ENCODE results near the gene ZDHHC23. TPM values are rescaled to one million over a fixed set of nuclear protein-coding genes. Genes with fewer than 3 reads are reported as not detected.
A peak's percentile ranks its signal among the peaks of the same experiment; 100 is the strongest.

The ZDHHC23 gene, protein sequence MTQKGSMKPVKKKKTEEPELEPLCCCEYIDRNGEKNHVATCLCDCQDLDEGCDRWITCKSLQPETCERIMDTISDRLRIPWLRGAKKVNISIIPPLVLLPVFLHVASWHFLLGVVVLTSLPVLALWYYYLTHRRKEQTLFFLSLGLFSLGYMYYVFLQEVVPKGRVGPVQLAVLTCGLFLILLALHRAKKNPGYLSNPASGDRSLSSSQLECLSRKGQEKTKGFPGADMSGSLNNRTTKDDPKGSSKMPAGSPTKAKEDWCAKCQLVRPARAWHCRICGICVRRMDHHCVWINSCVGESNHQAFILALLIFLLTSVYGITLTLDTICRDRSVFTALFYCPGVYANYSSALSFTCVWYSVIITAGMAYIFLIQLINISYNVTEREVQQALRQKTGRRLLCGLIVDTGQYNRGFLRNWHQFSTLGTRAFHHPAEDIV
- total RNA-seq (2014; rRNA removed; shearing (Covaris generic)) = 6.0 and 9.2 TPM in 2 replicates

- DNase-seq (ENCODE audit: low read depth) = peak; percentile 75
Measured at GRCh38 chr3:113947372-113948014, at the start of gene ZDHHC23. Gene ZDHHC23 (plus strand): TSS chr3:113948013. CDS start chr3:113948803, 790 bp downstream.

- DNase-seq (ENCODE audit: low read depth) = no peak
Measured at GRCh38 chr3:113898892-113899291, 48.9 kb upstream of the ZDHHC23 start.

DNA sequence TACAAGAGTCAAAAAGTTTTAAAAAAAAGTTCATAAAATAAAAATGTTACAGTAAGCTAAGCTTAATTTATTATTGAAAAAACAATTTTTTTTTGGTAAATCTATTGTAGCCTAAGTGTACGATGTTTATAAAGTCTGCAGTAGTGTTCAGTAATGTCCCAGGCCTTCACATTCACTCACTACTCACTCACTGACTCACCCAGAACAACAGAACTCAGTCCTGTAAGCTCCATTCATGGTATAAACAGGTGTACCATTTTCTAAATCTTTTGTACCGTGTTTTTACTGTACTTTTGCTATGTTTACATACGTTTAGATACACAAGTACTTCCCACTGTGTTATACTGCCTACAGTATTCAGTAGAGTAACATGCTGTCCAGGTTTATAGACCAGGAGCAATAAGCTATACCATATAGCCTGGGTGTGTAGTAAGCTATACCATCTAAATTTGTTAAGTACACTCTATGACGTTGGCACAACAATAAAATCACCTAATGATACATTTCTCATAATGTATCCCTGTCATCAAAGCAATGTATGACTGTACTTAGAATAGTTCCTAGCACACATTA lies 41.2 kb upstream of the ZDHHC23 start:
- DNase-seq (ENCODE audit: low read depth) = no peak

GRCh38 chr3:113908133-113908532 lies 39.7 kb upstream of the ZDHHC23 start:
- no peak for DNase-seq (ENCODE audit: low read depth)

DNA sequence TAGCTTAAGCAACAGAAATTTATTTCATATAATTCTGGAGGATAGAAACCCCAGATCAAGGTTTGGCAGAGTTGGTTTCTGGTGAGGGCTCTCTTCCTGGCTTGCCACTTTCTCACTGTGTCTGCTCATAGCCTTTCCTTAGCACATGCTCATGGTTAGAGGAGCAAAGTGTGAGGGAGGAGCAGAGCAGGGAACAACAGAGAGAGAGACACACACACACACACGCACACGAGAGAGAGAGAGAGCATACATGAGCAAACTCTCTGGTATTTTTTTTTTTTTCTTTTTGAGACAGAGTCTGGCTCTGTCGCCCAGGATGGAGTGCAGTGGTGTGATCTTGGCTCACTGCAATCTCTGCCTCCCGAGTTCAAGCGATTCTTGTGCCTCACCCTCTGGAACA lies 36.8 kb upstream of the ZDHHC23 start:
- no peak for DNase-seq (ENCODE audit: low read depth)

- peak; percentile 65 for DNase-seq (ENCODE audit: low read depth)
Measured at GRCh38 chr3:113912552-113913236, 35.1 kb upstream of the ZDHHC23 start.

DNA sequence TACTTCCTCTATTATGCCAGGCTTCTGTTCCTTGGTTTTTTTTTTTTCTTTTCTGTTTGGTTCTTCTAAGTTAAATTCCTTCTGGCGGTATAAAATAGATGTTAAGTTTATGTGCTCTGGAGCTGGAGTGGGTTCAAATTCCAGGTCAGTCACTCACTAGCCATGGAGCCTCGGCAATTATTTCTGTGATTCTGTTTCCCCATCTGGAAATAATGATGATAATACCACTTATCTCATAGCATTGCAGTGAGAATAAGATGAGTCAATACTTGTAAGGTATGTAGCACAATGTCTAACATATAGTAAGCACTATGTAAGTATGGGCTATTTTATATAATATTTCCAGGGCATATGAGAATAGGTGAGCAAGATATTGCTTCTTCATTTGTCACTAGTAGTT lies 33.2 kb upstream of the ZDHHC23 start:
- DNase-seq (ENCODE audit: low read depth) = peak; percentile 21

GRCh38 chr3:113927556-113927955 lies 20.3 kb upstream of the ZDHHC23 start:
- DNase-seq (ENCODE audit: low read depth) = no peak

DNA sequence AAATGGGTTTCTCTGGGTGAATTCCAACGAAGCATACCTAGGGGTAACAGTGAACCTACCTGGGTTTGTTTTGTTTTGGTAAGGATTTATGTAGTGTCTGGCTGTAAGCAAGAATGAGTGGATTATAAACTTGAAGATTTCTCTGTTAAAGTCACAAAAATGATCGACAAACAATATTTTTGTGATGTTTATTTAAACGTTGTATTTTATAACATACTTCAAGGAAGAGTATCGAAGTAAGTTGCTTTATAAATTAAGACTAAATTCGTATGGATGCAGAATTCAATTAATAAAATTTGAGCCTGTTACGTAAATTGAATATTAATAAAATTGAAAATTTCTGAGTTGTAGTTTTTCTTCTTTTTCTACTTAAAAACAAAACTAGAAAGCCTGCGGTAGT lies 982 bp upstream of the ZDHHC23 start:
- no peak for DNase-seq (ENCODE audit: low read depth)

DNA sequence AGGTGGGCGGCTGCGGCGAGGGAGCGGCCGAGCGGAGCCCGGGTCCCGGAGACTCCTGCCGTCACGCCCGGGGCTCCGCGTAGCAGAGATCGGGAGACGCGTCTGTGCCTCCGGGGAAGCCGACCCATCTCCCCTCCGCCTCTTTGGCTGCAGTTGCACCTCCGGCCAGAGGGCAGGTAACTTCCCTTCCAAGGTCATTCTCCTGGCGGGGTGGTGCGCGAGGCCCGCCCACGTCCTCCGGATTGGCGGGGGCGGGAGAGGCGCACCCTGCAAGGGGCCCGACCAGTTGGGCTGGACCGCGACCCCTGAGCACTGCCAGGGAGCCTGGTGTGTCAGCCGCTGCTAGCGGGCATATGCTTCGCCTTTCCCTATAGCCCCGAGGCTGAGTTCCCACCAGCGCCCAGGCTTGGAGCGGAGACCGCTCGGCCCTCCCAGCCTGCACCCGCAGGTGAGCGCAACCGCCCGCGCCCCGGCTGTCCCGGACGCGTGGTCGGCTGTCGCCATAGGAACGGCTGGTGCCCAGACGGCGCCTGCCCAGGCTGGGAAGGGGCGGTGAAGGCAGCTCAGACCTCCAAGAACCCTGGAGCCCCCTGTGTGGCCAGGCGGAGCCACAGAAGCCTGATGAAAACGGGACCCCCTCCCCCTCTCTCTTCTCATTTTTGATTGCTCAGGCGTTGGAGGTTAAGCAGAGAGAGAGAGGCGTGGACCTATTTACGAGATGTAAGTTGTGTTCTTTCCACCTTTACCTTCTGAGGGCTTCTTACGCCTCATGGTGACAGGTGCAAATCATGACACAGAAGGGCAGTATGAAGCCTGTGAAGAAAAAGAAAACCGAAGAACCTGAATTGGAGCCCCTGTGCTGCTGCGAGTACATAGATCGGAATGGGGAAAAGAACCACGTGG lies 453 bp downstream of the ZDHHC23 start:
- peak; percentile 44 for DNase-seq (ENCODE audit: low read depth)

- DNase-seq (ENCODE audit: low read depth) = no peak
Measured at GRCh38 chr3:113952921-113953320, 5.1 kb downstream of the ZDHHC23 start.

- peak; percentile 50 for DNase-seq (ENCODE audit: low read depth)
Measured at GRCh38 chr3:113953677-113954076, 5.9 kb downstream of the ZDHHC23 start.

DNA sequence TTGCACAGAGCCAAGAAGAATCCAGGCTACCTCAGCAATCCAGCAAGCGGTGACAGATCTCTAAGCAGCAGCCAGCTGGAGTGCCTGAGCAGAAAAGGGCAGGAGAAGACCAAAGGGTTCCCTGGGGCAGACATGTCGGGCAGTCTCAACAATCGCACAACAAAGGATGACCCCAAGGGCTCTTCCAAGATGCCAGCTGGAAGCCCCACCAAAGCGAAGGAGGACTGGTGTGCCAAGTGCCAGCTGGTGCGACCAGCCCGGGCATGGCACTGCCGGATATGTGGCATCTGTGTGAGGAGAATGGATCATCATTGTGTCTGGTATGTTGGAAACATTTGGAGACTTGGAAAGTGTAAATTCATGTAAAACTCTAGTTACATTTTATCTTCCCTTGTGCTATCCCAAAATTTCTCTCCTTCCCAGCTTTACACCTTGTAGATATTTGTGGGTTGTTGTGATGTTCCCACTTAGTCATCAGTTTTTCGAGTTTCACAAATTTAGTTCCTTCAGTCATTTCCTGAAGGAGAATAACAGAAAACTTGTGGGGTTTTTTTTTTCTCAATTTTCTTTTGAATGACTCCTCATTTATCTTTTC lies 6.4 kb downstream of the ZDHHC23 start:
- DNase-seq (ENCODE audit: low read depth) = no peak

GRCh38 chr3:113963879-113964278 lies 16.1 kb downstream of the ZDHHC23 start:
- no peak for DNase-seq (ENCODE audit: low read depth)

- DNase-seq (ENCODE audit: low read depth) = no peak
Measured at GRCh38 chr3:113966172-113966571, 18.4 kb downstream of the ZDHHC23 start.

- no peak for DNase-seq (ENCODE audit: low read depth)
Measured at GRCh38 chr3:113968986-113969385, 21.2 kb downstream of the ZDHHC23 start.

- DNase-seq (ENCODE audit: low read depth) = no peak
Measured at GRCh38 chr3:113977822-113978221, 30.0 kb downstream of the ZDHHC23 start.

GRCh38 chr3:113979916-113980315 lies 32.1 kb downstream of the ZDHHC23 start:
- DNase-seq (ENCODE audit: low read depth) = no peak

DNA sequence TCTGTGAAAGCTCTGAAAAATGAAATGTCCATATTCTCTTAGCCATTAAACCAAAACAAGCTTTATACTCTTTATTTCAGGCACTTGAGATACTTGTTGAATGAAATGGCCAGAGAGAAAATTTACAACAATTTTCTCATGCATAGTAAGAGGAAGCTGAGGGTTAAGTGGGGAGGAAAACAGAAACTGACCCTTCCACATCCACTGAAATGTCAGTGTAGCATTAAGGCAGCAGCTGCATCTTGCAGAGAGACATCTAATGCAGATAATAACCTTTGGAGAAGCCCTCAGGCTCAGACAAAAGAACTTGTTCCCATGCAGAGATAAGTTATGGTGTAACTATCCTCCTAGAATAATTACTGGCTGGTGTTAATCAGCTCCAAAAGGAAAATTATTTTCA lies 34.0 kb downstream of the ZDHHC23 start:
- DNase-seq (ENCODE audit: low read depth) = no peak

DNA sequence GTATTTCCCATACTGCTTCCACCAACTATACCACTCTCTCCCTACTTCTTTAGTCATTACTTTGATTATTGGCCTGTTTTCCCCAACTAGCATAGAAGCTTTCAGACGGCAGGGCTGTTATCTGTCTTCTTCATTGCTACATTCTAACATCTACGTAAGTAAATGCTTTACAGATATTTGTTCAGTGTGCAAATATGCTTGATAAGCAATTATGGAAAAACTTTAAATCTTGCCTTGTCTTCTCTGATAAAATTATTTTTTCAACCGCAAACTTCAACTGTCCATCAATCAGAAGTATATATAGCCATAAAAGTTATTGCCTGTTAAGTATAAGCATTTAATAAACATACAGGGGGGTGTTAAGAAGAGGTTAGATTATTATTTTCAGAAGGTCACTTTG lies 35.7 kb downstream of the ZDHHC23 start:
- DNase-seq (ENCODE audit: low read depth) = no peak

DNA sequence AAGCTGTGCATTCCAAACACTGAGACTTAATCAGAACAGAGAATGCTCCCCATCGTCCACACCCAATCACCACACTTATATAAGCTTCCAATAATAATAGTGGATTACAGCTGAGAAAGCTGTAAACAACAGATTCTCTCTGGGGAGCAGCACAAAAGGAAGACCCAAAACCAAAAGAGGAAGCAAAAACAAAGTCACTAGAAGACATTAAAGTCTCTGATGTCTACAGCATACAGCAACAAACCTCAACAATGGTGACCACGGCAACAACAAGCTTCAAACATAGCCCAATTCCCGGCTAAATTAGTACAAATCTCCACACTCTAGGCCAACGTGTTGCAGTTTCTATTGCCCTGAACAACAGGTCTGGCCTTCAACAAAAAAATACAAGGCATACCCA lies 37.7 kb downstream of the ZDHHC23 start:
- DNase-seq (ENCODE audit: low read depth) = no peak

Measured in Daoy (cell line).